Hindlimb muscle (tissue), 1 donor: ENCODE data around the gene PRKAR2B. TPM values are rescaled to one million over a fixed set of nuclear protein-coding genes. Genes with fewer than 3 reads are reported as not detected.
"Not testable (repeated sequence)": the region's sequence is repeated elsewhere in the genome, so short reads cannot be mapped to it uniquely, and the experiment has no call there.

Experiments
- DNase-seq: peaks from one replicate; pipeline ENCODE4 v3.0.0-alpha.2; 2013
- polyA plus RNA-seq: library from polyadenylated mRNA; unstranded; fragments of 120-200 nt; gene quantifications from one replicate; pipeline ENCODE4 v1.2.1, GENCODE V29; 2013; ENCODE audit not compliant: insufficient read length

The PRKAR2B gene
- polyA plus RNA-seq, 1 donor, result 6.4 TPM

DNA sequence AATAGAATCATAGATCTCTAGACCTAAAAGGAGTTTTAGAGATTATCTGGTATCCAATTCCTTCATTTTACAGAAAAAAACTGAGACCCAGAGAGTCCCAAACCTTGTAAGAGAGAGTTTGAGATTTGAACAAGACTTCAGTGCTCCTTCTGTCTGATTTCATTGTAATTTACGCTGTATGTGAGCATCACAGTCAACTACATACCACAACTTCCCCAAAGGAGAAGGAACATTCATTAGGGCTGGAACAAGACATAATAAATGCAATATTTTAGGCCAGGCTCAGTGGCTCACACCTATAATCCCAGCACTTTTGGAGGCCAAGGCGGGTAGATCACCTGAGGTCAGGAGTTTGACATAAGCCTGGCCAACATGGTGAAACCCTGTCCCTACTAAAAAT, 17.3 kb upstream of the PRKAR2B start:
- no peak for DNase-seq

DNA sequence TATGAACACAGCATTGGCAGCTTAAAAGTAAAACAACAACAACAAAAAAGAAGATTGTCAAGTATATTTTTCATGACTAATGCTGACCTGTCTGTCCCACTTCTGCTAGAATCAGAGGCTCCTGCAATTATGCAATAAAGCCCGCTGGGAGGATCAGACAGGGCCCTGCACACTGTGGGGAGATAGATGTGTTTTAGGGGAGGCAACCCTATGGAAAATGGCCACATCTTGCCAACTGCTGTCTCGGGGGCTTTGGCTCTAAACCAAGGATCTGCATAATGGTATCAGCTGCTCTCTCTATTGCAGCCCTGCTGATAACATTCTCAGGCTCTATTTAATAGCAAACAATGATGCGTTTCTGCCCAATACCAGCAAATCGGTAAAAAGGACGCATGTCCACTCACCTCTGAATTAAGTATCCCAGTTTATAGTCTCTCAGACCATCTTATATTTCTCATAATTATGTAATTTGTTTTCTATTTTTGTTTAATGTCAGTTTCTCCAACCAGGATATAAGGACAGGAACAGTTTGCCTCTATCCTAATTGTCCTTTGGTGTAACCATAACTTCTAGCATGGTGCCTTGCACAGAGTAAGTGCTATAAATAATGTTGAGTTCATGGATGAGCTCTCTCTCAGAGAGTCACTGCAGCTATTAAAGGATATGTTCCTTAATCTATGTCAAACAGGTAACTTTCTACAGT, 15.3 kb upstream of the PRKAR2B start:
- no peak for DNase-seq

DNA sequence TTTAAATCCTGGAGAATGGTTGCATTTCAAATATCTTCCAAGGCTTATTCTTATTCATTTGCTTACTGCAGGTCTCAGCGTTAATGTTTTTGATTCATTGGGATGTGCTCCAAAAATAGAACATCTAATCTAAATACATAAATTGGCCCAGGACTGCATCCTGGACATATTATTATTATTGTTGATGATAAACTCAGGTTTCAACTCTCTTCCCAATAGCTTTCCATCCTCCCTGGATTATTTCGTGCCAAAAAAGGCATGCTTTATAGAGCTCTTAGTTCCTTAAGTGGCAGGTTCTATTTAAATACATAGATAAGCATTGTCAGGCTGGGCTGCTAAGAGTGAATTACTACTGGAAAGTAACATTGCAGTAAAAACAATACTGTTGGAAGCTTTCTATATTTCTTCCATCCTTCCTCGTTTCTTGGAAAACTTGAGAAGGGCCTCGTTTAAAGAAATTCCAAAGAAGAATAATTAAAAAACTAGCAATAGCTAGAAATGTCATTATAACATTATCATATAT, 14.7 kb upstream of the PRKAR2B start:
- DNase-seq, result no peak

DNA sequence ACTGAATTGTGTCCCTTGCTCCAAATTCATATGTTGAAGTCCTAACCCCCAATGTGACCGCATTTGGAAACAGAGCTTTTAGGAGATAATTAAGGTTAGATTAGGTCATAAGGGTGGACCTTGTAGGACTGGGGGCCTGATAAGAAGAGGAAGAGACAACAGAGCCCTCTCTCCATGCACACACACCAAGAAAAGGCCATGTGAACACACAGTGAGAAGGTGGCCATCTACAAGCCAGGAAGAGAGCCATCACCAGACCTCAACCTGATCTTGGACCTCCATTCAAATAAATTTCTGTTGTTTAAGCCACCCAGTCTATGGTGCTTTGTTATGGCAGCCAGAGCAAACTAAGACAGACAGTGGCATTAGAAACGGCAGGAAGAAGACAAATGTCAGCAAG, 12.5 kb upstream of the PRKAR2B start:
- no peak for DNase-seq

DNA sequence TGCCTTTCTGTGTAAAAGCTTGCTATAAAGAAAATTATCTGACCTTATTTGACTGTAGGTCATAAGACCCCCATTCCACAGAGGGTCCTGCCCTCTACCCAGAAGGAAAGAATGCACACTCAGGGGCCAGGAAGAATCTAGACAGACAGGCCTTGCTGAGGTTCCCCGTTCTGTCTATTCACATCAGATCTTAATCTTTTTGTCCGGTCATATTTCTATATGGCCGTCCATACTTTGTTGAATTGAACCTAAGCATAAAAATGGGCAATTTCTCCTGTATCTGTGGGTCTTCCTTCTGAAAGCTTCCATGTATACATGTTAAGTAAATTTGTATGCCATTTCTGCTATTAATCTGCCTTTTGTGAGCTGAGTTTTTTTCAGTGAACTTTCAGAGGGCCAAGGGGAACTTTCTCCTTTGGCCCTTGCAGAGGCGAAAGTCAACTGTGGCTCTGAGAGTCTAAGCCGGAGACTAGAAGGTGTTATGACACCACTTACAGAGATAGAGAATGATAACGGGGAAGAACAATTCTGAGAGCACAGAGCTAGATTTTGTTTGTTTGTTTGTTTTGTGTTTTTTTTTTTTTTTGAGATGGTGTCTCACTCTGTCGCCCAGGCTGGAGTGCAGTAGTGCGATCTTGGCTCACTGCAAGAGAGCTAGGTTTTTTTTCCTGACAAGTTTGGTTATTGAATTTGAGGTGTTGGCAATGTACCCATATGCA, 11.6 kb upstream of the PRKAR2B start:
- DNase-seq, result no peak

DNA sequence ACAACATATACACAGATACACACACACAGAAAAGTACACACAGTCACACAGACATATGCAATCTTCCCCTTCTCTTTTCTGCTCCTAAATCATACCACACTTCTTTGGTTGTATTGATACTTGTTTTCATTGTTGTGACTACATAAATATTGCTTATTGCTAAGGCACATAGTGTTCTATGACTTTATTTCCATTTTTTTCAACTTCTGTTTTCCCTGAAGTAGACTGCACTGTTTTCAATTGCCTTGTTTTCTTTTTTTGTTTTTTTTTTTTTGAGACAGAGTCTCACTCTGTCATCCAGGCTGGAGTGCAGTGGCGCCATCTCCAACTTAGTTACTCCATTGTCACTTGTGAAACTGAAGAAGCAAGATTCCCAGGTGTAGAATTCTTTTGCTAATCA, 10.0 kb upstream of the PRKAR2B start:
- no peak for DNase-seq

DNA sequence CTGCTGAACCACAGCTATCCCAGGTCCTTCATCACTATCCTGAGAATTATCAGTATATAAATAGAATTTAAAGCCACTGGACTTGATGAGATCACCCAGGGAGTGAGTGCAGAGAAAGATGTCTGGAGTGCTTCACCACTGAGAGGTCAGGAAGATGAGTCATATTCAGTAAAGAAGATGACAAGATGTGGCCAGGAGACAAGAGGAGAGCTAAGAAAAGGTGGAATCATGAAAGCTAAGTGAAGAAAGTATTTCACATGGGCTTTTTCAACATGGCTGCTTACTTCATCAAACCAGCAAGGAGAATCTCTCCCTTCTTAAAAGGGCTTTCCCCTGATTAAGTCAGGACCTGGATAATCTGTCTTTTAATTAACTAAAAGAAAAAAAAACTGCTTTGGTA, 9.1 kb upstream of the PRKAR2B start:
- DNase-seq, result no peak

DNA sequence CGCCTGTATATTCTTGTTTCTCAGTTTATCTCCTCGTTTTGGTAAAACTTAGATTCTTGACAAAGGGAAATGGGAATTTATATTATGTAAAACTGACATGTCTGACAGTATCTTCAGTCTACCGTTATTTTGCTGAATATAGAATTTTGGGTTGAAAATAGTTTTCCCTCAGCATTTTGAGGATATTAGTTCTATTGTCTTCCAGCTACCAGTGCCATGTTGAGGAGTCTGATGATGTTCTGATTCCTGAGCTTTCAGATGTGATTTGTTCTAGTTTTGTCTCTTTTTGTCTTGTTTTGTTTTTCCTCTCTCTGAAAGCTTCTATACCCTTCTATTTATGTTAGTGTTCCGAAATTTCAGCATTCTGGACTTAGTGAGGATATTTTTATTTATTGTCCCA, 8.0 kb upstream of the PRKAR2B start:
- no peak for DNase-seq

DNA sequence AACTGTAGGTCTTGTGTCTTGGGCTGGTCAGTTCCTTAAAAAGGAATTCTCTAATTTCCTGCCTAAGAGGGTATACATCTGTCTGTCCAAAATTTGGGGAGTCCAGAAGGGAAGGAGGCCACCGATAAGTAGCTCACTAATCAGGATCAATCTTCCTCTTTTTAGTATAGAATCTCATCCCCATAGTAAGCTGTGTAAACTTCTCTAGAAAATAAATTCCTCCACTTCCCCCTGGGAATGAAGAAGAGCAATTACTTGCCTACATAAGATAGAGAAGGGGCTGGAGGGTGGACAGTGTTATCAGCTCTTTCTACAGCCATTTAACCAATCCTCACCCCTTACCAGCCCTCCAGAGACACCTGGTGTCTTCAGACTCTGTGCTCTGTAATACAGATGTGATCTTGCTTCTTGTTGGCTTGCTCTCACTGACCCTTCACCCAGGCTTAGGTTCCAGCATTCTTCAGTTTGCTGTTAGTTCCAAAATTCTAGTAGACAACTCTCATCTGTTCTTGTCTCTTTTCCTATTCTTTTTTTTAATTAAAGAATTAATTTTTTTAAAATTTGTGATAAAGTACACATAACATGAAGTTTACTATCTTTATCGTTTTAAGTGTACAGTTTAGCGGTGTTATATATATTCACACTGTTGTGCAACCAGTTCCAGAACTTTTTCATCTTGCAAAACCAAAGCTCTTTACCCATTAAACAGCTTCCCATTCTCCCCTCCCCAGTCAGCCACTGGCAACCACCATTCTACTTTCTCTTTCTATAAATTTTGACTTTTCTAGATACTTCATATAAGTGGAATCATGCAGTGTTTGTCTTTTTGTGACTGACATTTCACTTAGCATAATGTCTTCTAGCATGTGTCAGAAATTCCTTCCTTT, 6.5 kb upstream of the PRKAR2B start:
- no peak for DNase-seq

DNA sequence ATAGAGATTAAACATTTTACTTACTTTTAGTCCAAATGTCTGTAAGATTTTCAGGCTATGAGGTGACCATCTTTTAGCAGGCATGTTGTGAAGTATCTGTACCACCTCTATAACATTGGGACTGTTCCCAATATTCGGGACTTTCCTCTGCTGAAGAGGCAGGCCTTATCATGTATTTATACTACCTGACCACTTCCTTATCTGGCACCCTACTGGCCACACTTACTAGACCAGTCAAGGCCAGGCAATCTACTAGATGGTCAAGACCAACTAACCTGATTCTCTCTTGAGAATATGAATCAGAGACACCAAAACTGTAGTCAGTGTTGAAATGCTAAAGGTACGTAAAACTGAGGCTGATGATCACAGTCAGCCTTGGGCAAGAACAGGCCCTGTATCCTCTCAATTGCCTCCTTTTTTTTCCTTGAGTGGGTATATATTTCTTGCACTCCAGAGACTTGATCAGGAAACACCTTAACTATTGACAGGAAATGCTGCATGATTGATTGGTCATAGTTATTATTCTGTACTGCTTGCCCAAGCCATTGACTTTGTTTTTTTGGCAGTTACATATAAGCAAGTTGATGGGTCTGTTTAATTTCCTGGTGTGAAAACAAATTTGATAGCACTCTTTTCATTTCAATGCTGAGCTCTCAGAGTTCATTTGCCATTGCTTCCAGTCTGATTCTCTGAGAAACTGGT, 5.2 kb upstream of the PRKAR2B start:
- no peak for DNase-seq

DNA sequence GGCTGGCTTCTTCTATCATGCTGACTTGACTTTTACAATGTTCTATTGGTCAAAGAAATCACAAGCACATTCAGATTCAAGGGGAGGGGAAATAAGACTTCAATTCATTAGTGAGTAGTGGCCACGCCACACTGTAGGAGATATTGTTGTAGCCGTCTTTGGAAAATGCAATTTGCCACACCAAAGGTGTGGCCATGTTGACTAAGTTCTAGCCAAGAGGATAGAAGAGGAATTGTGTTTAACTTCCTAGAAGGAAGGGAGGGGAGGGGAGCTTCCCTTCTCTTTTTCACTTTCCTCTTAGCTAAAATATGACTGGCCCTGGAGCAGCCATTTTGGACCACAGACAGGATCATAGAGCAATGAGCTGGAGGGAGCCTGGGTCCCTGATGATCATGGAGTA, 3.4 kb upstream of the PRKAR2B start:
- DNase-seq, result no peak

DNA sequence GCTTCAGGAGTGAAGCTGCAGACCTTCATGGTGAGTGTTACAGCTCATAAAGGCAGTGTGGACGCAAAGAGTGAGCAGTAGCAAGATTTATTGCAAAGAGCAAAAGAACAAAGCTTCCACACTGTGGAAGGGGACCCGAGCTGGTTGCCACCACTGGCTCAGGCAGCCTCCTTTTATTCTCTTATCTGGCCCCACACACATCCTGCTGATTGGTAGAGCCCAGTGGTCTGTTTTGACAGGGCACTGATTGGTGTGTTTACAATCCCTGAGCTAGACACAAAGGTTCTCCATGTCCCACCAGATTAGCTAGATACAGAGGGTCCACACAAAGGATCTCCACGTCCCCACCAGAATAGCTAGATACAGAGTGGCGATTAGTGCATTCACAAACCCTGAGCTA, 2.7 kb upstream of the PRKAR2B start:
- not testable (repeated sequence) for DNase-seq

DNA sequence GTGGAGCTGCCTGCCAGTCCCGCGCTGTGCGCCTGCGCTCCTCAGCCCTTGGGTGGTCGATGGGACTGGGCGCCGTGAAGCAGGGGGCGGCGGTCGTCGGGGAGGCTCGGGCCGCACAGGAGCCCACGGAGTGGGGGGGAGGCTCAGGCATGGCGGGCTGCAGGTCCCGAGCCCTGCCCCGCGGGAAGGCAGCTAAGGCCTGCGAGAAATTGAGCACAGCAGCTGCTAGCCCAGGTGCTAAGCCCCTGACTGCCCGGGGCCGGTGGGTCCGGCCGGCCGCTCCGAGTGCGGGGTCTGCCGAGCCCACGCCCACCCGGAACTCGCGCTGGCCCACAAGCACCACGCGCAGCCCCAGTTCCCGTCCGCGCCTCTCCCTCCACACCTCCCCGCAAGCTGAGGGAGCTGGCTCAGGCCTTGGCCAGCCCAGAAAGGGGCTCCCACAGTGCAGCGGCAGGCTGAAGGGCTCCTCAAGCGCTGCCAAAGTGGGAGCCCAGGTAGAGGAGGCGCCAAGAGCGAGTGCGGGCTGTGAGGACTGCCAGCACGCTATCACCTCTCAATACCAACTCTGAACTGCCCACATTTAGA, 2.1 kb upstream of the PRKAR2B start:
- not testable (repeated sequence) for DNase-seq

DNA sequence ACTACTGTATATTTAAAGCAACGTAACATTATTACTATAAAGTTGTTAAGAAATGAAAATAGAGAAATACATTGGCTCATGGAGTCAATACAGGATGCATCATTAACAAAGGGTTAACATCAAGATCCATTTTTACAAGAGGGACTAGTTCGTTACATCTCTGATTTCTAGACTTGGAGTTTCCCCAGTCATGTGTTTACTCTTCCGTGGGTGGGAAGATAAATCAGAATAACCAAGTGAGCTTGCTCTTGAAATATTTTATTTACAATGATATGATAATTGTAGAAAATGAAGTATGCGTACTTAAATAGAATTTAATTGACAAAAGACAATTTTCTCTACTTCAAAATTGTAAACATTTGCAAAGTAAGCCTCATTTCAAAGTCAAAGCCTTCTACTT, 1.0 kb upstream of the PRKAR2B start:
- no peak for DNase-seq

DNA sequence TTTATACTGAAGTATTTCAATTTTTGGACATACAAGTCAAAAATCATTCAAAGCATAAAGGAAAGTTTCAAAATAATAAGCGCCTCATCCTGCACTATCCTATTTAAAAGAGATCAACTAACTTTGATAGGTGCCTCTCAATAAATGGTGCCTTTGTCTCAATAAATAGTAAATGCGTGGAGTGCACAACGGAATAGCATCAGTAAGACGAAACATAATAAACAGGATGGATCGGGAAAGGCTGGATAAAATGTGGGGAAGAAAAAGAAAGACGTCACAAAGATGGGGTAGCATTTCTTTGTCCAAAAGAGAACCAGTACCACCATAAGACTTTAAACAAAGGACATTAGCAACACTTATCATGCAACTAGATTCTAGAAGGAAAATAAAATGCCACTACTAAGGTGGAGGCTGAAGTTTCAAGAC, 571 bp upstream of the PRKAR2B start:
- DNase-seq, result no peak

DNA sequence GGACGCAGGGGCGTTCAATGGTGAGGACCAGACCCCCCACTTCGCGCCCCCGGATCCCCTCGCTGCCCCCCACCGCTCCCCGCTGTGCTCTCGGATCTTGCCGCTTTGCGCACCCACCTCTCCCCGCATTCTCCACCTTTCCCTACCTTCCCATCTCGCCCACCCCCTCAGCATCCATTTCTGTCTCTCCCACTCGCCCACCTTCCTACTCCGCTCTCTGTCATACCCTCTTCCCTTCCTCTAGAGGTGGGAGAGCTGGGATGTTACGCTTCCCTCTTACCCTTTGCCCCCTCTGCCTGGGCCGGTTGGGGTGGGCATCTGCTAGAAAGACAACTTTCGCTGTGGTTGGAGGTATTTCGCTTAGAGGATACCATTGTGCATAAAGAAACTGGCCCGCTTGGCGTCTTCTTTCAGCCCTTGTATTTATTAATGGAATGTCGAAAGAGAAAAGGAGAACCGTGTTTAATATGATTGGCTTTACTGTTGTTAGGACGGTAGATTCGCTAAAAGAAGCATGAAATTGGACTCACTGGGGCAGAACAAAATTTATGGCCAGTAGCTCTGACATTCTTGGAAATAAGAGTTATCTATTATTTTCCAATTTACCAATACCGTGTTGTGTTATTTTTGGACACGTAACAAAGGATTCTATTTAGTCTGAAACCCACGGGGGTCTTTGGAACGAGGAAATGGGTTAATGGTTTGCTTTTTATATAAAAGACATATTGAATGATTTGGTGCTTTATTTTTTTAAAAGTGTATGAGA, 873 bp downstream of the PRKAR2B start:
- DNase-seq, result no peak

DNA sequence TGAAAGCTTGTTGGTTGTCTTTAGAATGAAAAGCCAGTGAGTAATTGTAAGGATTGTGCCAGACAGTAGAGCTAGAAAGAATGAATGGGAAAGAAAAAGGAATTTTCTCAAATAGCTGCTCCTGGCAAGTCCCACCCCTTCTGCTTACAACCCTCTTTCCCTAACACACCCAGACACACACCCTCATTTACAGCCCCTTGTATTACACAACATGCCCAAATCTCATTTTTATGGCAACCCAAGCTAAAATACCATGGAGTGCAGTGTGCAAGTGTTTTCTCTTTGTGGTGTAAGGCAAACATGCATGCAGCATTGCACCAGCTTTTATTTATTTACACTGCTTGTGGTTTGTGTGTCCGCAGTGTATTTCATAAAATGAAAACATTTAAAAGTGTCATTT, 1.5 kb downstream of the PRKAR2B start:
- no peak for DNase-seq

DNA sequence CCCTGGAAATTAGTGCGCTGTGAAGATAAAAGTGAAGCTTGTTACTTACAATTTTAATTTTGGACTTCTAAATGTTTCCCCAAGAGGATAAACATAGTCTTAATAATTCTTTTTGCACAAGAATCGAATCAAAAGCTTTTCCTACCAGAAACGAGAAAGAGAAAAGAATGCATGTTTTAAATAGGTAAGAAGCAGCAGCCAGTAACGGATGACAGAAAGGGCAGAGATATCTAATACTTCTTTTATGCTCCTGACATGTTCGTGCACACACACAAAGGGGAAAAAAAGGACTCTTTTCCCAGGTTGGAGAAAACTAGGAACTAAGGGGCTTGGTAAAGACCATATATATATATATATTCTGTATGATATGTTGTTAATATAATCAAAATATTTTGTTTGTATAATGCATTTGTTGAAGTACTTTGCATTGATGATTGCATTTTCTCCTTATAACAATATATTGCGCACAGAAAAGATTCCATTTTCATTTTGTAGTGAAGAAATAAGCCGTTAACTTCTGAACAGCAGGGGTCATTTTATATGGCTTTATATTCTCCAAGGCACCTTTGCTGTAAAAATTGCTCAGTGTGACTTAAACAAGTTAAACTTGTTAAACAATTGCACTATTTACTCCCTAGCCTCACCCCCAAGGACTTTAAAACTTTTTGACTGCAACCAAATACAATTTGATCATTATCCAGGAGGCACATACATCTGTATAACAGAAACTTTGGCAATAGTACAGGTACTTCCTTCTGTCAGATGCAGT, 2.2 kb downstream of the PRKAR2B start:
- DNase-seq, result no peak

DNA sequence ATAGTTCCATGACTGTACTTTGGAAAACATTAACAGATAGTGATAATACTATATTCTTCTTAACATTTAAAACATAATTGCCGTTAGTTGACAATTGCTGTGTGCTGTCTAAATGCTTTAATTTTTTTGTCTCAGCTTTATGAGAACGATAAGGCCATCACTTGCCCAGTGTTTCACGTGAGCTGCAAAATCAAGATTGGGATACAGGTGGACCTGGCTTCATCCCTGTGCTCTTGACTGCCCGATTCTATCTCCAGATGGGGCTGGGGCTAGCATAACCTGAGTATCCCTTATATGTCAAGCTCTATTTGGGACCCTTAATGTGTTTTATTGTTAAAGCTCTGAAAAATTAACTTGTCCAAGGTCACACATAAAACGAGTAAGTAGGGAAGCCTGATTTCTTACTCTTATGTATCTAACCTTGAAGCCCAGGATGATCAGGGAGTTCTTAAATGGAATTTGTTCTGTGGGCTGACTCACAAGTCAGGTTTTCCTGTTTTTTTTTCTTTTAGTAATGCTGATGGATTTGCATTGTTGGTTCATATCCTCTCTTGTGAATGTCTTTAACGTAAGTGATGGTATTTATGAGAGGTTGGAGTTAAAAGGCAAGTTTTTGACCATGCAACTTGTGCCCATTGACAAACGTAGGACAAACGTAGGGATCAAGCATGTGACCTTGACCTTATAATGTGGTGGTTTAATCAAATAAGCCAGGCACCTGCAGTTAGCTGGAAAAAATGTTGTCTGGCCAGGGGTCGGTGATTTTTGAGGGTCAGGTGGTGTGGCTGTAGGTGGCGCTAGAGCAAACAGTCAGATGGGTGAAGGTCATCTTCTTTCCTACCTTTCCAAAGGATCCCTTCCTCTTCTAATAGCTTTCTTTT, 3.6 kb downstream of the PRKAR2B start:
- no peak for DNase-seq
